GM12892 (cell line): ENCODE data around the gene MYO7A.

Source experiments
- DNase-seq: peaks from one replicate; pipeline ENCODE4 v3.0.0; 2011; ENCODE audit not compliant: insufficient read length
- FAIRE-seq: peaks from 2 replicates; lab custom pipeline; 2011; peaks lifted over from hg19 to GRCh38; lab: Jason Lieb, UNC
- POLR2A ChIP-seq: IDR thresholded peaks from 2 replicates; pipeline ENCODE4 v1.6.1; 2011; ENCODE audit warnings: low read depth, low read length, control low read depth
- POLR2AphosphoS5 ChIP-seq: IDR thresholded peaks from 2 replicates; pipeline ENCODE4 v1.6.1; 2011; ENCODE audit warnings: low read depth, low read length, control low read depth
- TAF1 ChIP-seq: IDR thresholded peaks from 2 replicates; pipeline ENCODE4 v1.6.1; 2011; ENCODE audit warnings: low read depth, mild to moderate bottlenecking, control low read depth, low read length, borderline replicate concordance

The MYO7A gene

GRCh38 chr11:77166021-77166420 lies 38.0 kb downstream of the MYO7A start:
- DNase-seq (no peak), FAIRE-seq (no peak)
- TF ChIP-seq POLR2A (no peak), TAF1 (no peak), POLR2AphosphoS5 (no peak)

- no peak for TF ChIP-seq POLR2A
- no peak for TF ChIP-seq POLR2AphosphoS5
- no peak for TF ChIP-seq TAF1
- FAIRE-seq (no peak), DNase-seq (no peak)
These were observed 39.1 kb downstream of the MYO7A start for GRCh38 chr11:77167111-77167626.

- no peak for TF ChIP-seq POLR2AphosphoS5
- no peak for TF ChIP-seq TAF1
- no peak for TF ChIP-seq POLR2A
- FAIRE-seq: no peak
- DNase-seq: no peak
These were observed 39.7 kb downstream of the MYO7A start for GRCh38 chr11:77167791-77168190.

GRCh38 chr11:77170107-77170506 lies 42.1 kb downstream of the MYO7A start:
- FAIRE-seq (no peak), DNase-seq (no peak)
- no peak for TF ChIP-seq POLR2A
- no peak for TF ChIP-seq POLR2AphosphoS5
- no peak for TF ChIP-seq TAF1

GRCh38 chr11:77171254-77171653 lies 43.2 kb downstream of the MYO7A start:
- FAIRE-seq (no peak), DNase-seq (no peak)
- TF ChIP-seq TAF1: no peak
- TF ChIP-seq POLR2AphosphoS5: no peak
- no peak for TF ChIP-seq POLR2A

- no peak for FAIRE-seq
- DNase-seq: no peak
These were observed 44.0 kb downstream of the MYO7A start for GRCh38 chr11:77171885-77172665.

GRCh38 chr11:77172666-77172982 lies 44.6 kb downstream of the MYO7A start:
- FAIRE-seq (no peak), DNase-seq (no peak)
- TF ChIP-seq POLR2AphosphoS5 (no peak), TAF1 (no peak), POLR2A (no peak)

More at GRCh38 chr11:77171885-77172665, 44.0 kb downstream of the MYO7A start:
- TF ChIP-seq POLR2AphosphoS5: no peak

- DNase-seq (no peak), FAIRE-seq (no peak)
These were observed 45.4 kb downstream of the MYO7A start for GRCh38 chr11:77173494-77173893.

GRCh38 chr11:77174559-77174958 lies 46.5 kb downstream of the MYO7A start:
- no peak for TF ChIP-seq POLR2AphosphoS5
- TF ChIP-seq TAF1: no peak
- TF ChIP-seq POLR2A: no peak
- FAIRE-seq (no peak), DNase-seq (no peak)

More at GRCh38 chr11:77173494-77173893, 45.4 kb downstream of the MYO7A start:
- TF ChIP-seq POLR2AphosphoS5 (no peak), TAF1 (no peak), POLR2A (no peak)

- TF ChIP-seq TAF1: no peak
- TF ChIP-seq POLR2AphosphoS5: no peak
- TF ChIP-seq POLR2A: no peak
- no peak for DNase-seq
- no peak for FAIRE-seq
These were observed 47.2 kb downstream of the MYO7A start for GRCh38 chr11:77175021-77175842.

- no peak for TF ChIP-seq TAF1
- no peak for FAIRE-seq
- no peak for DNase-seq
These were observed 48.0 kb downstream of the MYO7A start for GRCh38 chr11:77175869-77176539.

GRCh38 chr11:77176996-77177395 lies 49.0 kb downstream of the MYO7A start:
- DNase-seq: no peak
- TF ChIP-seq POLR2A: no peak
- TF ChIP-seq POLR2AphosphoS5: no peak
- no peak for TF ChIP-seq TAF1
- FAIRE-seq: no peak
